Measurements from ENCODE around the gene XPO1.
"Not testable (repeated sequence)": the region's sequence is repeated elsewhere in the genome, so short reads cannot be mapped to it uniquely, and the experiment has no call there.

XPO1 gene

DNA sequence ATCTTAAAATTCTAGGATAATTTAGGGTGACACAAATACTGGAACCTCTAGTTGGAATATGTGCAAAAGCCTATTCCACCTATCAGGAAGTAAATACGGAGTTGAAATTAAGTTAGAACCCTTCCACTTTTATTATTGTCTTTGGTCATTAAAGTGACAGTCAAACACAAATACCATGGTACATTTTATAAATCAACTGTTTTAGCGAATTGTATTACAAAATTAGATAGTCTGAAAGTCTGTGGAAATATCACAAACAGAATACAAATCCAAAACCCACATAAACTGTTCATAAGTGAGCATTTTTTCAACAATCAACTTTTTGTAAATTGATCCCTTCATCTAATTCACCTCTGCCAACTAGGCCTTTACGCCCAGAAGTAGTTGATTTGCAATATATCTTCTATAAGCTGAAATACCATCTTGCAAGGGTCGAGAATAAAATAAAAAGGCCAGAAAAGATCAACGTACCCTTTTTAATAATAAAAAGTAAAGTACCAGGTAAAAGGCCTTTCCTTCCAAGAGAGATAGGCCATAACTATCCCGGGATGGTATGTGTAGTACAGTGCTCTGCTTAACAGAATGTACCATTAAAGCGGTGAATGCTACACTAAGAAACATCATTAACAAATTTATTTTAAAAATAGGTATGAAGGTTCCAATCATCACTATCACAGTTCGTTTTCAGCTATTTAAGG is 68.6 kb downstream of the XPO1 start:
- no peak for DNase-seq (ENCODE audit: low read depth in 2 of 2, low spot score in 1 of 2)

DNA sequence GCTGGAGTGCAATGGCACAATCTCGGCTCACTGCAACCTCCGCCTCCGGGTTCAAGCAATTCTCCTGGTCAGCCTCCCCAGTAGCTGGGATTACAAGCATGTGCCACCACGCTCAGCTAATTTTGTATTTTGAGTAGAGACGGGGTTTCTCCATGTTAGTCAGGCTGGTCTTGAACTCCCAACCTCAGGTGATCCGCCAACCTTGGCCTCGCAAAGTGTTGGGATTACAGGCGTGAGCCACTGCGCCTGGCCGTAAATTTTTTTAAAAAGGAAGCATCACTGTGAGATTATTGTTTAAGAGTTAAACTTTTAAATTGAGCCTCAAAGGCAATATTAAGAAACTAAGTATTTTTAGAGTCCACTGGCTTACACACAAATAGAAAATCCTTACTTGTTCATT is 69.9 kb downstream of the XPO1 start:
- DNase-seq (ENCODE audit: low read depth in 2 of 2, low spot score in 1 of 2): not testable (repeated sequence)

DNA sequence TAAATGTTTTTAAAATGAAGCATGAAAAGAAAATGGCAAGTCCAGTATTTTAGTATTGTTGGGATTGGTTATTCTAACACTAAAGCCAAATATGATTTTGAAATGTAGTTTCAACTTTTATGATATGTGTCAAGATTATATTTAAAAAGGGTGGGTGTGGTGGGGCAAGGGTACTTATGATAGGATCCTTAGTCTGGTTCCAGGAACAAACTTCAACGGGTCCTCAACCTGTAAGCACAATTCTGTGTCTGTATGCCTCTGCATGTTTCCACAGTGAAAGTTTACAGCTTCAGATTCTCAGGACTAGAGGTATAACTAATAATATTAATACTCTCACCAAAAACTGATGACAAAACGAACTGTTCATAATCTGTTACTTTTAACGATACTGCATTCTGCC is 73.1 kb downstream of the XPO1 start:
- no peak for DNase-seq (ENCODE audit: low read depth in 2 of 2, low spot score in 1 of 2)

DNA sequence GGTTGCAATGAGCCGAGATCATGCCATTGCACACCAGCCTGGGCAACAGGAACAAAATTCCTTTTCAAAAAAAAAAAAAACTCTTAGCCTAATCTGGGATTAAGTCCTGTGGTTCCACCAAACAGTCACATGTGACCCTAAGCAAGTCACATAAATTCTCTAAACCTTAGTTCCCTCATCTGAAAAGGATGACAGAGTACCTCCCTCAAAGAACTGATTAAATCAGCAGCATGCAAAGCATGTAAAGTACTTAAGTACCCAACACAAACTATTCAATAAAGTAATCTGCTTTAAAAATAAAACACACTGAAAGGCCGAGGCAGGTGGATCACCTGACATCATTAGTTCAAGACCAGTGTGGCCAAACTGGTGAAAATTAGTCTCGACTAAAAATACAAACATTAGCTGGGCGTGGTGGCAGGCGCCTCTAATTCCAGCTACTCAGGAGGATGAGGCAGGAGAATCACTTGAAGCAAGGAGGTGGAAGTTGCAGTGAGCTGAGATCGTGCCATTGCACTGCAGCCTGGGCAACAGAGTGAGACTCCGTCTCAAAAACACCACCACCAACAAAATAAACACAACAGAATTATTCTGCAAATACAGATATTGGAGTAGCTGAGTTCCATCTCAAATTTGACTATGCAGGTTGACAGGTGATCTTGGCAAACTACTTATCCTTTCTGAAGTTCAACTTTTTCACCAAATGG is 74.2 kb downstream of the XPO1 start:
- DNase-seq (ENCODE audit: low read depth in 2 of 2, low spot score in 1 of 2): no peak

DNA sequence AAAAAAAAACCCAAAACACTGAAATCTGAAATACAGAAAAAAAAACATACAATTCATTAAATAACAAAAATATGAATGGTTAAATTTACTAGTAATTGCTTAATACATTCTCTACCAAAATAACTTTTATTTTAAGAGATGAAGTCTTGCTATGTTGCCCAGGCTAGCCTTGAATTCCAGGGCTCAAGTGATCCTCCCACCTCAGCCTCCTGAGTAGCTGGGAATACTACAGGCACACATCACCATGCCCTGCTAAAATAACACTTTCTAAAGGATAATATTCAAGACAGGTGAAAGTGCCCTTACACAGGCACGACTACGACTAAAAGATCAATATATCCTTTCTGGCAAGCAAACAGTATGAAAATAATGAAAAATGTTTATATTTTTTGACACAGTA is 76.8 kb downstream of the XPO1 start:
- DNase-seq (ENCODE audit: low read depth in 2 of 2, low spot score in 1 of 2): no peak

DNA sequence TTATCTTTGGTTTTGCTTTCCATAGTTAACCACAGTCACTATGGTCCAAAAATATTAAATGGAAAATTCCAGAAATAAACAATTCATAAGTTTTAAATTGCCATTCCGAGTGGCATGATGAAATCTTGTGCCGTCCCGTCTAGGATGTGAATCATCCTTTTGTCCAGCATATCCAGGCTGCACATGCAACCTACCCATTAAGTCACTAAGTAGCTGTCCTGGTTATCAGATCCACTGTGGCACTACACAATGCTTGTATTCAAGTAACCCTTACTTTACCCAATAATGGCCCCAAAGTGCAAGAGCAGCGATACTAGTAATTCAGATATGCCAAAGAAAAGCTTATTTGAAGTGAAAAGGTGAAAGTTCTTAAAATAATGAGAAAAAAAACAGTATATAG is 78.0 kb downstream of the XPO1 start:
- no peak for DNase-seq (ENCODE audit: low read depth in 2 of 2, low spot score in 1 of 2)

DNA sequence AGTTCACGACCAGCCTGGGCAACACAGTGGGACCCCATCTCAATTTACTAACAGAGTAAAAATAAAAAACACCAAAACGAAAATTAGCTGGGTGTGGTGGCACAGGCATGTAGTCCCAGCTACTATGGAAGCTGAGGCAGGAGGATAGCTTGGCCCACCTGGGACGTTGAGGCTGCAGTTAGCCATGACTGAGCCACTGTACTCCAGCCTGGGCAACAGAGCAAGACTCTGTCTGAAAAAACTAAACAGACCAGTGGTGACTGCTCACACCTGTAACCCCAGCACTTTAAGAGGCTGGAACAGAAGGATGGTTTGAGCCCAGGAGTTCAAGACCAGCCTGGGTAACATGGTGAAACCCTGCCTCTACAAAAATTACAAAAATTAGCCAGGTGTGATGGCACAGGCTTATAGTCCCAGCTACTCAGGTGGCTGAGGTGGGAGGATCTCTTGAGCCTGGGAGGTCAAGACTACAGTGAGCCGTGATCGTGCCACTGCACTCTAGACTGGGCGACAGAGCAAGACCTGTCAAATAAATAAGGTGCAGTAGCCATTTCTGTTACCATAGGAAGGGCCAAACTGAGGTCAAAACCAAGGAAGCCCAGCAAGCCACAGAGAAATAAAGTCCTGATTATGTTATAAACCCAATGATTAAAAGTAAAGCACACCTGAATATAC is 81.3 kb downstream of the XPO1 start:
- DNase-seq (ENCODE audit: low read depth in 2 of 2, low spot score in 1 of 2): no peak

DNA sequence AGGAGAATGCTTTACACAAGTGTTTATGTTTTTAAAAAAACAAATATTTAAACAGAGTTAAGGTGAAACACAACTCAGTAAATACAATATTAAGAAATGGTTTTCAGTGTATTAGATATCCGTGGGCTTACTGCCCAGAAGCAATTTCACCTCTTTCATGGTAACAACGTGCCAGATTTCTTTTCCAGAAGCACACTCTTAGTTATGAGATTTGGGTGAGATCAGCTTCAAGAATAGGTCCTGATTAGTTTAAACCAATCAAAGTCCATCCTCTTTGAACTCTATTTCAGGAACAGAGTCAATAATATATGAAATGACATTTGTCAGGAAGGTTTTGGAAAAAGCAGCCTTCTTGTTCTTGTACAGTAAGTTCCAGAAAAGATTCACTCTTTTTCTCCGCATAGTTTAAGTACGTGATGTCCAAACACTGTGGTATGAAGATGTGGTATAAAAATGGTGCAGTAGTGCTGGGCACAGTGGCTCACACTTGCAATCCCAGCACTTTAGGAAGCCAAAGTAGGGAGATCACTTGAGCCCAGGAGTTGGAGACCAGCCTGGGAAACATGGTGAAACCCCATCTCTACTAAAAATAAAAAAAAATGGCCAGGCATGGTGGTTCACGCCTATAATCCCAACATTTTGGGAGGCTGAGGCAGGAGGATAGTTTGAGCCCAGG is 81.9 kb downstream of the XPO1 start:
- no peak for DNase-seq (ENCODE audit: low read depth in 2 of 2, low spot score in 1 of 2)

DNA sequence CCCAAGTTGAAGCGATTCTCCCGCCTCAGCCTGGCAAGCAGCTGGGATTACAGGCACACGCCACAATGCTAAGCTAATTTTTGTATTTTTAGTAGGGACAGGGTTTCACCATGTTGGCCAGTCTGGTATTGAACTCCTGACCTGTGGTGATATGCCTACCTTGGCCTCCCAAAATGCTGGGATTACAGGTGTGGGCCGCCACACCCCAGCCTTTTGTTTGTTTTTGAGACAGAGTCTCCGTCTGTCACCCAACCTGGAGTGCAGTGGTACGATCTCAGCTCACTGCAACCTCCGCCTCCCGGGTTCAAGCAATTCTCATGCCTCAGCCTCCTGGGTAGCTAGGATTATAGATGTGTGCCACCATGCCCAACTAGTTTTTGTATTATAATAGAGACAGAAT is 83.2 kb downstream of the XPO1 start:
- DNase-seq (ENCODE audit: low read depth in 2 of 2, low spot score in 1 of 2): not testable (repeated sequence)

DNA sequence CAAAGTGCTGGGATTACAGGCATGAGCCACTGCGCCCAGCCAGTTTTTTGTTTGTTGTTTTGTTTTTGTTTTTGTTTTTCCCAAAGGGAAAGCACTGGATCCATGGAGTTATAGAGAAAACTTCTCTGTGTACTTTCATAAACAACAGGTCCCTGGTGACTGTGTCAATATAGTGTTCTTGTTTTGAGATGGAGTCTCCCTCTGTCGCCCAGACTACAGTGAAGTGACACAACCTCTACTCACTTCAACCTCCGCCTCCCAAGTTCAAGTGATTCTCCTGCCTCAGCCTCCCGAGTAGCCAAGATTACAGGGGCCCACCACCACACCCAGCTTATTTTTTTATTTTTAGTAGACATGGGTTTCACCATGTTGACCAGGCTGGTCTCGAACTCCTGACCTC is 83.8 kb downstream of the XPO1 start:
- DNase-seq (ENCODE audit: low read depth in 2 of 2, low spot score in 1 of 2): no peak

DNA sequence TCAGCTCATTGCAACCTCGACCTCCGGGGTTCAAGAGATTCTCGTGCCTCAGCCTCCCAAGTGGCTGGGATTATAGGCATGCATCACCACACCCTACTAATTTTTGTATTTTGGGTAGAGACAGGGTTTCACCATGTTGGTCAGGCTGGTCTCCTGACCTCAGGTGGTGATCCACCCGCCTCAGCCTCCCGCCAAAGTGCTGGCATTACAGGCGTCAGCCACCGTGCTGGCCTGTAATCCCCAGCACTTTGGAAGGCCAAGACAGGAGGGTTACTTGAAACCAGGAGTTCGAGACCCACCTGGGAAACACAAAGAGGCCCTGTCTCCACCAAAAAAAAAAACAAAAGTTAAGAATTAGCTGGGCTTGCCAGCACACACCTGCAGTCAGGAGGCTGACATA is 85.8 kb downstream of the XPO1 start:
- DNase-seq (ENCODE audit: low read depth in 2 of 2, low spot score in 1 of 2): no peak

DNA sequence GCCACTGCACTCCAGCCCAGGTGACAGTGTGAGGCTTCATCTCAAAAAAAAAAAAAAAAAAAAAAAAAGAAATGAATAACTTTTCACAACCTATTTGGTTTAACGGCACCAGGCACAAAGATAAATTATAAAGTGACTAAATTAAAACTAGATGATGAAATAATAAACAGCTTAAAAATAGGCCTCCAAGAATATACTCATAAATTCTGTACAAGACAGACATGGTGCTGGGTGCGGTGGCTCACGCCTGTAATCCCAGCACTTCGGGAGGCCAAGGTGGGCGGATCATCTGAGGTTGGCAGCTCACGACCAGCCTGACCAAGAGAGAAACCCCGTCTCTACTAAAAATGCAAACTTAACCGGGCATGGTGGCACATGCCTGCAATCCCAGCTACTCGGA is 87.0 kb downstream of the XPO1 start:
- DNase-seq (ENCODE audit: low read depth in 2 of 2, low spot score in 1 of 2): no peak

DNA sequence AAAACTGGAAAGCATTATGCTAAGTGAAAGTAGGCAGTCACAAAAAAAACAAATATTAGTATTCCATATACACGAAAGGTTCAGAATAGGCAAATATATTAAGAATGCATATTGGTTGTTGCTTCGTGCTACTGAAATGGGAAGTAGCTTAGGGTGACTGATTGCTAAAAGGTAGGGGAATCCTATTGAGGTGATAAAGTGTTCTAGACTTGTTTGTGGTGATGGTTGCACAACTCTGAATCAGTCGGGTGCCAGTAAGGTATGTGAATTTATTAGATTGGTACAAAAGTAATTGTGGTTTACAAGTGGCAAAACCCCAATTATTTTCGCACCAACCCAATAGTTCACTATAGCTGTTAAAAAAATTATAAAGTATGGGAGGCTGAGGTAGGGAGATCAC is 88.0 kb downstream of the XPO1 start:
- no peak for DNase-seq (ENCODE audit: low read depth in 2 of 2, low spot score in 1 of 2)

DNA sequence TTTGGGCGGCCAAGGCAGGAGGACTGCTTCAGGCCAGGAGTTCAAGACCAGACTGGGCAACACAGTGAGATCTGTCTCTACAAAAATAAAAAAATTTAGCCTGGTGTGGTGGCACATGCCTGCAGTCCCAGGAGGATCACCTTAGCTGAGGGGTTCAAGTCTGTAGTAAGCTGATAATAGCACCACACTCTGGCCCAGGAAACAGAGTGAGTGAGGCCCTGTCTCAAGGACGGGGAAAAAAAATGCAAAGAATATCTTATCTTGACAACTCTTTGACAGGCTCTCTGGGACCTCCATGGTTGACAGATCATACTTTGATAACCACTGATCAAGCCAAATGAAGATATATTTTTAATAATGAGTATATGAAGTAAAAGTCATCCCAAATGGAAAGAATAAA is 89.9 kb downstream of the XPO1 start:
- DNase-seq (ENCODE audit: low read depth in 2 of 2, low spot score in 1 of 2): no peak

DNA sequence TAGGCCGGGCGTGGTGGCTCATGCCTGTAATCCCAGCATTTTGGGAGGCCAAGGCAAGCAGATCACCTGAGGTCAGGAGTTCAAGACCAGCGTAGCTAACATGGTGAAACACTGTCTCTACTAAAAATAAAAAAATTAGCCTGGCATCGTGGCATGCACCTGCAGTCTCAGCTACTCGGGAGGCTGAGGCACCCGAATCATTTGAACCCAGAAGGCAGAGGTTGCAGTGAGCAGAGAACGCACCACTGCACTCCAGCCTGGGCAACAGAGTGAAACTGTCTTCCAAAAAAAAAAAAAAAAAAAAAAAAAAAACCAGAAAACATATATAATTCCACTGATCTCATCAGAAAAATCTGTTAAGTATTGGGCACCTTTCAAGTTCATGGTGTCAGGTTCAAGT is 91.2 kb downstream of the XPO1 start:
- not testable (repeated sequence) for DNase-seq (ENCODE audit: low read depth in 2 of 2, low spot score in 1 of 2)

DNA sequence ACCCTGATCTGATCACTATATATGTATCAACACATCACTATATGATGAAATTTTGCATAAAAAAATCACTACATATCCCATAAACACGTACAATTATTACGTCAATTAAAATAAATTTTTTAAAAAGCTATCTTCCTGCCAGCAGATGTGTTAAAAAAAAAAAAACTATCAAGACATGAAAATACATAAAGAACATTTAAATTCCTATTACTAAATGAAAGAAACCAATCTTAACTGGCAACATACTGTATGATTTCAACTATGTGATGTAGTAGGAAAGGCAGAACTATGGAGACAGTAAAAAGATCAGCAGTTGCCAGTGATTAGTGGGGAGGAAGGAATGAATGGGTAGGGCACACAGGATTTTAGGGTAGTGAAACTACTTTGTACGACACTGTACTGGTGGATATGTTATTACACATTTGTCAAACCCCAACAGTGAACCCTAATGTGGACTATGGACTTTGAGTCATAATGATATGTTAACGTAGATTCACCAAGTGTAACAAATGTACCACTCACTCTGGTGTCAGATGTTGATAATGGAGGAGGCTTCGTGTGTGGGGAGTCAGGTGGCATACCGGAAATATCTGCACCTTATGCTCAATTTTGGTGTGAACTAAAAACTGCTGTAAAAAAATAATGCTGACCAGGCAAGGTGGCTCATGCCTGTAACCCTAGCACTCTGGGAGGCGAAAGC is 94.7 kb downstream of the XPO1 start:
- no peak for DNase-seq (ENCODE audit: low read depth in 2 of 2, low spot score in 1 of 2)

DNA sequence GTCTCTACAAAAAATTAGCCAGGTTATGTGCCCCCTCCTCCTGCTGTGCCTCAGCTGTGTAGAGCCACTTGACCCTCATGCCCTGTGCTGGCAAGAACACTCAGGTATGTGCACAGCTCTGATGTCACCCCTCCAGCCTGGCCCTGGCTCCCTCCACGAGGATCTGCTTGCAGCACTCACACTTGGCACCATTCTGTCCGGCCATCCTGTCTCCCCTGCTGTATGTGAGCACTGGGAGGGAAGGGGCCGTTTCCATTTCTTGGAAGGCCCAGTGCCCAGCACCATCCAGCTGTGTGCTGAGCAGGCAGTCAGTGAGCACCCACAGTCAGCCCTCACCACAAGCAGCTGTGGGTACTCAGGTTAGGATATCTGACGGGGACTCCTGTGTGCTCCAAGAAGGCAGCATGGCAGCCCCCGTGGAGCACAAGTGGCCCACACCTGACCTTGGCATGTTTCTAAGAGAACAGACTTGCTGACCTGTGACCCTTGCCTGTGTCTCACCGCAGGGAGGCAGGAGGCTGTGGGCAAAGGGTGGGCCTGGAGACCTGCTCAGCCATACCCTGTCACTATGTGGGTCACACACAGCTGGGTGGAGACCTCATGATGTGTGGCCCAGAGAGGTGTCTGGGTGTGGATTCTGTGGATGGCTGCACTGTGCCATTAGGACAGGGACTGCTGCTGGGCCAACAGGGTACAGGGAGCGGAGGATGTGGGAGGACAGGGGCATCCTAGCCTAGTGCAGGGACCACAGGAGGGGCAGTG is 98.7 kb downstream of the XPO1 start:
- DNase-seq (ENCODE audit: low read depth in 2 of 2, low spot score in 1 of 2): no peak

DNA sequence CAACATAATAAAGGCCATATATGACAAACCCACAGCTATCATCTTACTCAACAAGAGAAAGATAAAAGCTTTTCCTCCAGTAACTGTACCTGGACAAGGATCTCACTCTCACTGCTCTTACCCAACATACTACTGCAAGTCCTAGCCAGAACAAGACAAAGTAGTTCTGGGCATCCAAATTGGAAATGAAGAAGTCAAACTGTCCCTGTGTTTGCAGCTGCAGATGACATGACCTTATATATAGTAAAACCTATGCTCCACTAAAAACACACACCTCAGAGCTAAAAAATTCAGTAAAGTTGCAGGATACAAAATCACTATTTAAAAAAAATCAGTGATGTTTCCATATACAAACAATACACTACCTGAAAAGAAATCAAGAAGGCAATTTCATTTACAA is 99.5 kb downstream of the XPO1 start:
- DNase-seq (ENCODE audit: low read depth in 2 of 2, low spot score in 1 of 2): no peak

DNA sequence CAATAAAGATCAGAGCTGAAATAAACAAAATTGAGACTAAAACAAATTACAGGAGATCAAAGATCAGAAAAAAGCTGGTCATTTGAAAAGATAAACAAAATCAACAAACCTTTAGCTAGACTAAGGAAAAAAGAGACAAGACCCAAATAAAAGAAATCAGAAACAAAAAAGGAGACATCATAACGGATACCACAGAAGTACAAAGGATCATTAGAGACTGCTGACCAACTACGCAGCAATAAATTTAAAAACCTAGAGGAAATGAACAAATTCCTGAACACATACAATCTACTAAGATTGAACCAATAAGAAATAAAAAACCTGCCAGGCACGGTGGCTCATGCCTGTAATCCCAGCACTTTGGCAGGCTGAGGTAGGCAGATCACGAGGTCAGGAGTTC is 101.0 kb downstream of the XPO1 start:
- no peak for DNase-seq (ENCODE audit: low read depth in 2 of 2, low spot score in 1 of 2)

DNA sequence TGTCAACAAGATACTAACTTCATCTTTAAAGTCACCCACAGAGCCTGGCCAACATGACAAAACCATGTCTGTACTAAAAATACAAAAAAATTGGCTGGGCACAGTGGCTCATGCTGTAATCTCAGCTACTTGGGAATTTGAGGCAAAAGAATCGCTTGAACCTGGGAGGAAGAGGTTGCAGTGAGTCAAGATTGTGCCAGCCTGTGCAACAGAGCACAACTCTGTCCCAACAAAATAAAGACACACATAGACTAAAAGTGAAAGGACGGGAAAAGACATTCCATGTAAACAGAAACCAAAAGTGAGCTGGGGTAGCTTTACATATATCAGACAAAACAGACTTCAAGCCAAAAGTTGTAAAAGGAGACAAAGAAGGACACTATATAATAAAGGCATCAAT is 102.1 kb downstream of the XPO1 start:
- no peak for DNase-seq (ENCODE audit: low read depth in 2 of 2, low spot score in 1 of 2)

DNA sequence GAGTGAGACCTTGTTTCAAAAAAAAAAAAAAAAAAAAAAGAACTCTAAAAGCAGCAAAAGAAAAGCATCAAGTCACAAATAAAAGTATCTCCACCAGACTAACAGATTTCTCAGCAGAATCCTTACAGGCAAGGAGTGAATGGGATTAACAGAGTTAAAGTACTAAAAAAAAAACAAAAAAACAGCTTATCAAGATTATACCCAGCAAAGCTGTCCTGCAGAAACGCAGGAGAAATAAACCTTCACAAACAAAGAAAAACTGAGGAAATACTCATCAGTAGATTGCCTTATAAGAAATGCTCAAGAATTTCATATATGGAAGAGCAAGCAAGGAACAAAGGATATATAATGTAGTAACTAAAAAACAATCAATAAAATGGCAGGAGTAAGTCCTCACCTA is 102.9 kb downstream of the XPO1 start:
- DNase-seq (ENCODE audit: low read depth in 2 of 2, low spot score in 1 of 2): no peak
